Parathyroid adenoma (tissue), 2 donors: ENCODE measurements around the gene EGFR.

ENCODE experiments used
- H2AFZ ChIP-seq: fragments of 300-600 bp; sonication (generic); one replicate; pipeline ENCODE4 v1.7.0; 2017; ENCODE audit warnings: antibody characterized with exemption, mild to moderate bottlenecking
- H3K27ac ChIP-seq: fragments of 300-600 bp; sonication (generic); one replicate; pipeline ENCODE4 v1.7.0; 2017
- H3K27me3 ChIP-seq: fragments of 300-600 bp; sonication (generic); one replicate; pipeline ENCODE4 v1.7.0; 2017; ENCODE audit warnings: low read length; ENCODE audit not compliant: control insufficient read depth, insufficient read depth
- H3K36me3 ChIP-seq: fragments of 300-600 bp; sonication (generic); one replicate; pipeline ENCODE4 v1.7.0; 2017; ENCODE audit warnings: low read length; ENCODE audit not compliant: control insufficient read depth, insufficient read depth
- H3K4me1 ChIP-seq: fragments of 300-600 bp; sonication (generic); one replicate; pipeline ENCODE4 v1.7.0; 2017; ENCODE audit warnings: control low read depth
- H3K4me2 ChIP-seq: fragments of 300-600 bp; sonication (generic); one replicate; pipeline ENCODE4 v1.7.0; 2017; ENCODE audit warnings: low read length
- H3K4me3 ChIP-seq: fragments of 300-600 bp; sonication (generic); one replicate; pipeline ENCODE4 v1.7.0; 2017; ENCODE audit warnings: low read depth, low read length
- H3K79me2 ChIP-seq: fragments of 300-600 bp; sonication (generic); one replicate; pipeline ENCODE4 v1.7.0; 2017; ENCODE audit warnings: control low read depth
- H3K9ac ChIP-seq: fragments of 300-600 bp; sonication (generic); one replicate; pipeline ENCODE4 v1.7.0; 2017; ENCODE audit warnings: mild to moderate bottlenecking
- H3K9me3 ChIP-seq: fragments of 300-600 bp; sonication (generic); one replicate; pipeline ENCODE4 v1.7.0; 2017; ENCODE audit warnings: low read length; ENCODE audit not compliant: control insufficient read depth
- CTCF ChIP-seq: fragments of 300-600 bp; sonication (generic); IDR thresholded peaks from one replicate; pipeline ENCODE4 v1.7.0; 2017; ENCODE audit warnings: antibody characterized with exemption, mild to moderate bottlenecking
- donor health status: primary hyperparathyroidism.

Gene EGFR

GRCh38 chr7:55109404-55110167 is 90.8 kb downstream of the EGFR start:
- Histone ChIP-seq H3K4me3 (no peak overlapping the region), H3K79me2 (no peaks in the 10 kb centered on the region), H3K9ac (no peak overlapping the region), H3K27ac (no peak overlapping the region), H3K4me2 (no peak overlapping the region), H3K27me3 (no peaks in the 10 kb centered on the region), H3K9me3 (no peaks in the 10 kb centered on the region), H2AFZ (no peak overlapping the region), H3K4me1 (no peaks in the 10 kb centered on the region), H3K36me3 (no peaks in the 10 kb centered on the region)
- no peak for TF ChIP-seq CTCF

- Histone ChIP-seq H3K9me3 (no peaks in the 10 kb centered on the region), H3K4me3 (no peak overlapping the region), H3K27me3 (no peaks in the 10 kb centered on the region), H2AFZ (no peak overlapping the region), H3K36me3 (no peaks in the 10 kb centered on the region), H3K4me2 (no peak overlapping the region), H3K79me2 (no peaks in the 10 kb centered on the region), H3K27ac (no peak overlapping the region), H3K4me1 (no peaks in the 10 kb centered on the region), H3K9ac (no peak overlapping the region)
- no peak for TF ChIP-seq CTCF
These were observed 91.6 kb downstream of the EGFR start for GRCh38 chr7:55110282-55110992.

GRCh38 chr7:55110993-55111361 is 92.2 kb downstream of the EGFR start:
- H3K4me2 ChIP-seq = no peak overlapping the region
- H3K9me3 ChIP-seq = no peaks in the 10 kb centered on the region
- no peak overlapping the region for H3K9ac ChIP-seq
- H3K4me3 ChIP-seq = no peak overlapping the region
- TF ChIP-seq CTCF = no peak
- no peaks in the 10 kb centered on the region for H3K79me2 ChIP-seq
- no peak overlapping the region for H2AFZ ChIP-seq
- H3K27ac ChIP-seq = no peak overlapping the region
- no peaks in the 10 kb centered on the region for H3K27me3 ChIP-seq
- no peaks in the 10 kb centered on the region for H3K36me3 ChIP-seq
- no peaks in the 10 kb centered on the region for H3K4me1 ChIP-seq

GRCh38 chr7:55112056-55112455 is 93.2 kb downstream of the EGFR start:
- Histone ChIP-seq H3K4me1 (no peaks in the 10 kb centered on the region), H3K27ac (no peak overlapping the region)
- no peak for TF ChIP-seq CTCF

More at GRCh38 chr7:55112056-55112455, 93.2 kb downstream of the EGFR start:
- Histone ChIP-seq H3K27me3 (no peaks in the 10 kb centered on the region), H3K4me2 (no peak overlapping the region), H3K36me3 (no peaks in the 10 kb centered on the region), H2AFZ (no peak overlapping the region), H3K9ac (no peak overlapping the region), H3K4me3 (no peak overlapping the region), H3K79me2 (no peaks in the 10 kb centered on the region), H3K9me3 (no peaks in the 10 kb centered on the region)
